Stimulated activated CD8-positive, alpha-beta memory T cell treated with anti-CD3 and anti-CD28 coated beads, Interleukin-12 subunit alpha, Interleukin-12 subunit beta, amount 100 ng/mL, for 4 hours (primary cell): ENCODE results near the gene PPARA.

Experiments used
- DNase-seq: peaks from one replicate; pipeline ENCODE4 v3.0.0-alpha.2; 2020; ENCODE audit warnings: low read depth

PPARA gene

DNA sequence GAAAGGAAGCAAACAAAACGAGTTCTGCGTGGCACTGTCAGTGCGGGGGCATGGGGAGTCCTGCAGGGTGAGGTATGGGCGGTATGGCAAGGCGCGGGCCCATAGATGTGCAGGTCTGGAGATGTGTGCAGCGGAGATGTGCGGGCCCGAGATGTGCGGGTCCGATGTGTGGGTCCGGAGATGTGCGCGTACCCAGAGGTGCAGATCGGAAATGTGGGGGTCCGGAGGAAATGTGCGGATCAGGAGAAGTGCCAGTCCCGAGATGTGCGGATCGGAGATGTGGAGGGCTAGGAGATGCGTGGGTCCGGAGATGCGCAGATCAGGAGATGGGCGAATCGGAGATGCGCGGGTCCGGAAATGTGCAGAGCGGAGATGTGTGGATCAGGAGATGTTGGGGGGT, 63.8 kb downstream of the PPARA start:
- no peak for DNase-seq

DNA sequence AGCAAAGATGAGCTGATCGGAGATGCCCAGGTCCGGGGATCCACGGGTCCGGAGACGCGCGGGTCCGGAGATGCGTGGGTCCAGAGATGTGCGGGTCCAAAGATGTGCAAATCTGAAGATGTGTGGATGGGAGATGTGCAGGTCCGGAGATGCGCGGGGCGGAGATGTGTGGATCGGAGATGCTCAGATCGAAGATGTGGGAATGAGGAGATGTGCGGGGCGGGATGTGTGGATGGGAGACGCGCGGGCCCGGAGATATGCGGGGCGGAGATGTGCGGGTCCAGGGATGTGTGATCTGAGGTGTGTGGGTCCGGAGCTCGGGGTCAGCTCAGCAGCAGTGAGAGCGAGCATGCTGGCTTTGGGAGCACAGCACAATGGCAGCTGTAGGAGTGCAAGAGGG, 64.3 kb downstream of the PPARA start:
- no peak for DNase-seq

DNA sequence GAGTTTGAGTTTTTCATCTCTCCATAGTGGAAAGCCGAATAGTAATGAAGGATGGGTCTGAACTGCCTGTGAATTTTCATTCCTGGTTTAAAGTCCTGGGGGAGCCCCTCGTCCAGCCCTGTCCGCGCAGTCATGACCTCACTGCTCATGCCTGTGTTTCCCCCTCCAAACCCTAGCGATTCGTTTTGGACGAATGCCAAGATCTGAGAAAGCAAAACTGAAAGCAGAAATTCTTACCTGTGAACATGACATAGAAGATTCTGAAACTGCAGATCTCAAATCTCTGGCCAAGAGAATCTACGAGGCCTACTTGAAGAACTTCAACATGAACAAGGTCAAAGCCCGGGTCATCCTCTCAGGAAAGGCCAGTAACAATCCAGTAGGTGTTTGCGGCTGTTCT, 69.3 kb downstream of the PPARA start:
- no peak for DNase-seq

DNA sequence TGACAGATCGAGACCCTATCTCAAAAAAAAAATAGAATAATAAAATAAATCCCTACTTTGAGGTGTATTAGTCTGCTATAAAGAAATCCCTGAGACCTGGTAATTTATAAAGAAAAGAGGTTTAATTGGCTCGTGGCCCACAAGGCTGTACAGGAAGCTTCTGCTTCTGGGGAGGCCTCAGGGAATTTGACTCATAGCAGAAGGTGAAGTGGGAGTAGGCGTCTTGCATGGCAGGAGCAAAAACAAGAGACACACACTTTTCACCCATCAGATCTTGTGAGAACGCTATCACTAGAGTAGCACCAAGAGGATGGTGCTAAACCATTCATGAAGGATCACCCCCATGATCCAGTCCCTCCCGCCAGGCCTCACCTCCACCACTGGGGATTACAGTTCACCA, 70.6 kb downstream of the PPARA start:
- no peak for DNase-seq

DNA sequence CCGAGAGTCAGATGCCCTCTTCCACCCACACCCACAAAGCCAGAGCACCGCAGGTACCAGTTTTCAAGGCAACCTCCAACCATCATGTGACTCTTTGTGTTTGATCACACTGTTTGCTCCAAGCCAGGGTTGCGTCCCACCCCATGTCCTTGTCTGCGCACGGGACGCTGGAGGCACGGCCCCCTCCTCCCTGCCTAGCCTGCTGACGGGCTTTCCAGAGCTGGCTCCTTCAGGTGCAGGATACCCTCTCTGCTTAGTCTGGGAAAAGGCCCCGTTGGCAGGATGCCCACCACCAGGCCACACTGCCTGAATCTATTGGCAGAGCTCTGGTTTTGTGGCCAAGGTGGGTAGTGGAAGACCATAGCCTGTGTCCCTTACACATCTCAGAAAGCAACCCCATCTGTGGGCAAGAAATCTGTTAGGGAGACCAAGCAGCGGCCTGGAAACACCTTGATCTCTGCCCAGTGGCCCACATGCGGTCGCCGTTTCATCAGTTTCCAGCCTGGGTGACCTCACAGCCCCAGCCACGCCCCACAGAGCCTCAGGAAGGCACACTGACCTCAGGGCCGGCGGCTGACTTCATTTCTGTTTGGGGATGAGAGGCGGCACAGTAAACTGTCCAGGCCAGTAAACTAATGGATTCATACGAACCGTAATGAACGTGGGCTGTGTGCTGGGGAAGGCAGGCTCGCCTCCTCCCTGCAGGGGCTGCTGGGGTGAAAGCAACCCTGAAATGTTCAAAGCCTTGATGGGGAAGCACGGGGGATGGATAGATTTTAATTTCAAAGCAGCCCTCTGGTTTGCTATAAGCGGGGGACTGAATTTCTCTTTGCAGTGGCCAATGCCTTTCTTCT, 73.9 kb downstream of the PPARA start:
- DNase-seq = no peak

DNA sequence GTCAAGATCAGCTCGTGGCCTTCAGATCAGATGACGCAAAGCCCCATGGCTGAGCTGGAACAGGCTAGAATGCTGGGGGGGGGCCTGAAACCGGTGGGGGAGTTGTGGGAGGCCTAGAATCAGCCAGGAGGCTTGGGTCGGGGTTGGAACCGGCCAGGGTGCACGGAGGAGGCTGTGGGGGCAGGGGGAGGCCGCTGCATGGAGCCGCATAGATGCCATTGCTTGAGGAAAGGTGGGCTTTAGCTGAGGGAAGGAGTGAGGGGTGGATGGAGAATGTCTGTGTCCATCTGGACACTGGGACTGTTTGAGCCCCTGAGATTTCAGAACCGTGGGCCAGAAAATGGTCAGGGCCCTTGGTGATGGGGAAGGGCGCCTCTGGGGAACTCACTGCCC, 74.6 kb downstream of the PPARA start:
- no peak for DNase-seq

DNA sequence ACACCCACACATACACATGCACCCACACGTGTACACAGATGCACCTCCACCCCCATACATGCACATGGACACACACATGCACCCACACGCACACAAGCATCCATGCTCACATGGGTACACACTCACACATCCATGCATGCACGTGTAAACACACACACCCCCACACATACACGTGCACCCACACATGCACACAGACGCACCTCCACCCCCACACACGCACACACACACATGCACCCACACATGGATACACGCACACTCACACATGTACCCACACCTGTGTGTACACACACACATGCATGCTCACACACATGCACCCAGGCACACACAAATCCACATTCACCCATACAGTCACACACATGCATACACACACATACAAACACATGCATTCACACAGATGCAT, 75.3 kb downstream of the PPARA start:
- DNase-seq = no peak

DNA sequence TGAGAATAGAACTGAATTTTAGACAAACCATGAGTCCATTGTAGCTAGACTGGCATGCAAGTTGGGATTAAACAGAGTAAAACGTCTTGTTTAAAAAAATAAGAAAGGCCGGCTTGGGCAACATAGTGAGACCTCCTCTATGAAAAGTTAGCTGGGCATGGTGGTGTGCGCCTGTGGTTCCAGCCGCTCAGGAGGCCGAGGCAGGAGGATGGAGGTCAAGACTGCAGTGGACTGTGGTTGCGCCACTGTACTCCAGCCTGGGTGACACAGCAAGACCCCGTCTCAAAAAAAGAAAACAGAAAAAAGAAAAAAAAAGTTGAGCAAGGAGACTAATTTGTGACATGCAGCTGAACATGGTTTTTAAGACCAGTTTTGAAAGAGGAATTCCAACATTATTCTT, 76.3 kb downstream of the PPARA start:
- no peak for DNase-seq

DNA sequence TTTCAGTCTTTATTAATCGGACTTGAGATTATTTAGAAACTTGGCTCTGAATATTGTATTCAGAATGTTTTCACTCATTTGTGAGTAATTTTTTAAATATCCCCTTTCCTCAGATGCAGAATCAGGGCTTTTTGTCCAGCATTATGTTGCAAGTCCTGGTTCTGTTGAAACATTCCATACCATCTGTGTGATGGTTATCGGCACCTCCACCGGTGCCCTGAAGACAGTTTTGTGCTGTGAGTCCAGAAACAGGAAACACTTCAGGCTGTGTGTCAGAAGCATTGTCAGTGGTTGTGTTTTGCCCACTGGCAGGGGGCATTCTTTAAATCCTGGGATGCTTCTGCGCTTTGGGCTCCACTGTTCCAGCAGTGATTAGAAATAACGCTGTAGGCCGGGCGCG, 79.4 kb downstream of the PPARA start:
- no peak for DNase-seq

DNA sequence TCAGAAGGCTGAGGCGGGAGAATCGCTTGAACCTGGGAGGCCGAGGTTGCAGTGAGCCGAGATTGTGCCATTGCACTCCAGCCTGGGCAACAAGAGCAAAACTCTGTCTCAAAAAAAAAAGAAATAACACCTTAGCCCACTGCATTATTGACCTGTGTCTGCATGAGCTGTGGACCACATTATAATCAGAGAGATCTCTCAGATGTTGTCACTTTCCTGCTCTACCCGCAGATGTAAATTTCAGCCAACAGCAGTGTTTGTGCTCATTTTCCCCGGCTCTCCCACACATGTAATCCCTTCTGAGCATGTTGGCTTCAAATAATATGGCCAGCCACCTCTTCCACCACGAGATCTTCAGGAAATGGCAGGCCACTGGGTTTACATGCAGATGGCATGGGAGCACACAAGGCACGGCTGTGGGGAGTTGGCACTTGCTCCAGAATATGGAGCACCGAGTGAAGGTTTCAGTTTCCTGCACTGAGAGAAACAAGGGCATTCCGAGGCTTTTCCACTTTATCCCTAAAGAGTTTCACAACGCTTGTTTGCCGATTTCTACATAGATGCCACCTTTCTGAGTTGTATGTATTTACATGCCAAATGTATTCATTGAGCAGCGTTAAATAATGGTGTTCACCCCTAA, 80.1 kb downstream of the PPARA start:
- no peak for DNase-seq

DNA sequence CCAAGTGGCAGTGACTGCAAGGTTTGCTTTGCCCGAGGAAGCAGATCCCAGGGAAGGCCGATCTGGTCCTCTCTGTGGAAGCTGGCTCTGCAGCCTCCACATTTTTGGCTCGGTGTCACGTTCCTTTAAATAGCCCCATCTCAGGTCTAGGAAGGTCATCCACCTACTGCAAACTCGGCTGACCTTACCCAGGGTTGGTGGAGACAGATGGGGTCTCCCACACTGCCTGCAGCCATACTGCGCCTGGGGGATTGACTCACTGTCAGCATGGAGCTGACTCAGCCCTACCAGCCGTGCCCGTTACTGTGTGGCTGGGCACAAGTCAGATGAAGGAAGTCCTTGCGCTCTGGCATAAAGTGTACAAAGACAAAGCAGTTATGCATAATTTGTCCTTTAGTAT, 82.9 kb downstream of the PPARA start:
- DNase-seq = no peak

DNA sequence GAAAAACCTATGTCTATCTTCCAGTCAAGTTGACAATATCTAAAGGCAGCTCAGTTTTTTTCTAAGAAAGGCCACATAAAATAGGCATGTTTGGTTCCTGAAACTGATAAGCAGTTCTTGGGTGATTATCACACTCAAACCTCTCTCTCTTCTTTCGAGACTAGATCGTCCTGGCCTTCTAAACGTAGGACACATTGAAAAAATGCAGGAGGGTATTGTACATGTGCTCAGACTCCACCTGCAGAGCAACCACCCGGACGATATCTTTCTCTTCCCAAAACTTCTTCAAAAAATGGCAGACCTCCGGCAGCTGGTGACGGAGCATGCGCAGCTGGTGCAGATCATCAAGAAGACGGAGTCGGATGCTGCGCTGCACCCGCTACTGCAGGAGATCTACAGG, 84.6 kb downstream of the PPARA start:
- no peak for DNase-seq

DNA sequence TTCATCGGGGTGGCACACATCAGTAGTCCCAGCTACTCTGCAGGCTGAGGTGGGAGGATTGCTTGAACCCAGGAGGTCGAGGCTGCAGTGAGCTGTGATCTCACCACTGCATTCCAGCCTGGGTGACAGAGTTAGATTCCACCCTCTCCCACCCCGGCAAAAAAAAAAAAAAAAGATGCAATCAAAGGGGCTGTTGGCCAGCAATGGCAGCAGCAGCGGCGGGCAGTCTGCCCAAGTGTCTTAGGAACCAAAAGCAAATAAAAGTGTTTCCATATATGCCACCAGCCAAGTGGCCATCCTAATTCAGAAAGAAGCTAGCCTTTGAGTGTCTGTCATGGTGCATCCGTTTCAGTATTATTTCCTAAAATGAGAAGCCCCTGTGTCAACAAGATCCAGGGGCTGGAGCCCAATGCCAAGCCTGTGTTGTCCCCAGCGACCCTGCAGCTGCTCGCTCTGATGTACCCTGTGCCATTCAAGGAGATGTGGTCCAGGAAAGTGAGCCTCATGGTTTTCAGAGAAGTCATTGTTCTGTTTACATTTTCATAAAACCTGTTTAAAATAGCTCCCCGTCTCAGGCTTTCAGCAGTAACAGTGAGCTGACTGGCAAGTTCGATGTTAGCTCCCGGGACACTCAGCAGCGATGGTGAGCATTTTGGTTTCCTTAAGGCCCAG, 87.3 kb downstream of the PPARA start:
- no peak for DNase-seq

DNA sequence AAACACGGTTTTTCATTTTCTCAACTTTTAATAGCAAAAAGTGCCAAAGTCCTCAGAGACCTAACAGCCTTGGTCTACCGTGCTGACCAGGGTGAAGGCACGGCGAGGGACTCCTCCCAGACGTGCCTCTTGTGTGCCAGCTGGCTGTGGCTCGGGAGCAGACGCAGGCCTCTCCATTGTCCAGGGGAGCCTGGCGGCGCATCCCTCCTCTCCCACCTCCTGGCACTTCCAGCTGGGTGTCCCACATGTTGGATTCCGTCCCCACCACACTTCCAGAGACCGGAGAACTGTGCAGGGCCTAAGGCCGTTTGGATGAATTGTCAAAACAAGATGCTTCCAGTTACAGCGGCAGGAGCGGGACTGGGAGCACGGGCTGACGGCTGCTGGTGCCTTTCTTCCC, 88.2 kb downstream of the PPARA start:
- DNase-seq = no peak

DNA sequence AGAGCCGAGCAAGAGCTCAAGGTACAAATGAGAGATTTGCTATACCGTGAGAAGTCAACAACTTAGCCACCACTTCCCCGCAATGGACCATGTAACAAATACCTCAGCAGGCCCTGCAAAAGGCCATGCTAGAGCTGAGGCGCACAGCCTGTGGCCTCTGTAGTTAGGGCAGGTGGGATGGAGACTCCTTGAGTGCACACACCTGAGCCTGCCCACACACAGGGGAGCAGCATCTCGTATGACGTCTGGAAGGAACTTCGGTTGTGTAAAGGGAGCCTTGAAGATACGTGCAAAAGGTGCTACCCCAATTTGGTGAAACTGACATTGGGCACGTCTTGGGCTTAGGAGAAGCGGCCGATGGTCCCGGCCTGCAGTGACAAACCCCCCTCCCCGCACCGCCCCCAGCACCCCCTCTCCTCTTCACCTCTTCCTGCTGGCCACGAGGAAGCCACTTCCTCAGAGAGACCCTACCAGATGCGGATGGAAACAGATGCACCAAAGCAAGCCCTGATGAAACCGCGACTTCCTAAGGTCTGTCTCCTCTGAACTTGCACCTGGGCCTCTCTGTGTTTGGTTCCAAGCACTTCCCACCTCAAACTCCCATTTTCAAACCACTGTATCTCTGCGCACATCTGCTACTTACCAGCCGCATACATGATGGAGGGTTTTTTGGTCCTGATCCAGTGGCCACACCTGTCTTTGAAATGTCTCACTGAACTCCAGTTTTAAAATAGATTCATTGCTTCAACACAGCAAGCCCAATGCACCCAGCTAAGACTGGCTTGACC, 89.1 kb downstream of the PPARA start:
- no peak for DNase-seq

DNA sequence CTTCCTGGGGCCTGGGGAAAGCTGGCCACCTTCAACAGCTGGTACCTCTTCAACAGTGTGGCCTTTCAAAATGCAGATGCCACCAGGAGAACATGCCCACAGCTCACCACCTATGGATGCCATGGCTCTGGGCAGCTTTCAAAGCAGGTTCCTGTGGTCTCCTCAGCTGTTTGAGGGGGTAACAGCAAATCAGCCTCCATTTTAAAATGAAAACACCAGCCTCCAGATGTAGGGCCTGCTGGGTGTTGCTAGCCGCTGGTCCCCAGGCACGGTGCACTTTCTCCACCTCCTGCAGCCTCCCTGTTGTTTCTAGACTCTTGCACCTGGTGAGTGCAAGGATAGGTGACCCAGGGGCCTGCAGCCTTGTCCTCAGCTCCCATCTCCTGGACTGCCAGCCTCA, 89.7 kb downstream of the PPARA start:
- DNase-seq = no peak

DNA sequence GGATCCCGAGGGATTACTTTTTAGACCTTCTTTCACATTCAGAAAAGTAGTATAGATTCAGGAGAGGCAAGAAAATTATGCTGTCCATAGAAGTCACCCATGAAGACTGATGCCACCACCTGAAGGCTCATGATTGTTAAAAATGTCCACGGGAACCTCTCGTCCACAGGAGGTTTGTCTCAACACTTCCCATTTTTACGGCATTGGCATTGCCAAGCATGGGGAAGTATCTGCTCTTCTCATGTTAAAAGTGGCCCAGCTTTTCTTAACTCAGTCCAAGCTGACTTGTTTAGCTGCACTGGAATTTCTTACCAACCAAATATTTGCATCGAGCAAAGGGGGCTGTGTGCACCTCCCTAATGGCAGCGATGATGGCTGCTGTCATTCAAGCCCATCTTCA, 90.2 kb downstream of the PPARA start:
- DNase-seq = no peak

DNA sequence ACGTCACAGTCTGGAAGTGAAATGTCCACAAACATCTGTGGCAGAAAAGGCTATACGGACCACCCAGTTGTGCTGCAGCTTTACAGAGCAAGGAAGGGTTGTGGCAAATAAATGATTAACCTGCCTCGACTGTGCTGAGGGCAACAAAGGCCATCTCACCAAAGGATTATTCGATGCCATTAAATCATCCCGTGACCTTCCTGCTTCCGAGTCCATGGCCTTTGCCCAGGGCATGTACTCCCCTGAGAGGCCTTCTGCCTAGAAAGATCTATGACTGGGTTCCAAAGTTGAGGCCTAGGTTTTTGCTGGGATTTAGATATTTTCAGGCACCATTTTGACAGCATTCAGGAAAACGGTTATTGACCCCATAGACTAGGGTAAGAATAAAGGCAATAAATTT, 90.6 kb downstream of the PPARA start:
- DNase-seq = no peak

DNA sequence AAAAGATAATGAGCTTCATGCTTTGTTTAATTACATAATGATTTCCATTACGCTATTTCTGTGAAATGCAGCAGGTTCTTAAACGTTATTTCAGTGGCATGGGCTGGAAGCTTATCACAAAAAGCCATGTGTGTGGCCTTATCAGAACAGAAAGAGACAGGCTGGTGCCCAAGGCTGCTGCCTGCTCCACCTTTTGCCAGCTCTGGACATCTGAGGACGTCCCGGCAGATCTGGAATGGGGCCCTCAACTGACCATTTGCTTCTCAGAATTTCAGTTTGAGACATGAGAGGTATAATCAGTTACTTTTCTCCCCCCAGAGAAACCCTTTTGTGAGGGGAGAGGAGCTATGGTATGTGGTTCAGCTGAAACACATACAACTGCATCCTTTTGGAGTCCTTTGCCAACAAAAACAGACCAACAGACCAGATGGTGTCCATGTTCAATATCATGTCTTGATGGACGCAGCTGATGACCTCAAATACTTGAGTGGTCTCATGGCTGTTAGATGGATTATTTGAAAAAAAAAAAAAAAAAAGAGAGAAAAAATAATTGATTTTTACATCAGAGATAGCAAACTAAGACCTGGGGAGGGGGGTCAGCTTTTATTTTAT, 91.2 kb downstream of the PPARA start:
- DNase-seq = no peak

DNA sequence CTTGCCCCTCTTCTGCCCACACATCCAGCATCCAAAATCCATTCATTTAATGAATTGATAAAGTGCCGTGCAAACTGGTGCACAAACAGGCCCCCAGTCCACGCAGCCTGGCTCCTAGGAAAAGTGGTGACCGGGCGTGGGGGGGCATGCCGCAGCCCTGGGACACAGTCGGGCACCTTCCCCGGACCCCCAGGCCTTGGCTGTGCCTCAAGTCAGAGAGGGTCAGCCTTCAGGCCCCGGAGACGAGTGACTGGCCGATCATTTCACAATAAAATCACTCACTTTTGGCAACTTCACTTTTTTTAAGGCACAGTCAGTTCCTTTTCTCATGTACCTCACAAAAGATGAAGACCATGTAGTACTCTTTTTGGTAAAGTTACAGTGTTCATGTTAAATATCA, 91.8 kb downstream of the PPARA start:
- no peak for DNase-seq

DNA sequence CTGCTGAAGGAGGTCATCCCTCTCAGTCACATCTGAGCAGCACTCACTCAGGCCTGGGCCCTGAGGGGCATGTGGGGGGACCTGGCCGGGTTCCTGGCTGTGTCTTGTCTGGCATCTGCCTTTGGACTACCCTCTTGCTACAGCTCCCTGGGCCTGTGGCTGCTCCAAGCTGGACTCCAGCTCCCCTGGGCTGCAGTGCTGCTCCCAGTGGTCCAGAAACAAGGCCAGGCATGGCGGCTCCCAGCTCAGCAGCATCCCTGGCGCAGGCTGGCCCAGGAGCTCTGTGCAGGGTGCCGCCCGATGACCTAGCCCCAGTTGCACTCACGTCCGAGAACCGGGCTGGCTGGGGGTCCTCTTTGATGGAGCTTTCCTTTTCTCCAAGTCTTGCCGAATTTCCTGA, 94.4 kb downstream of the PPARA start:
- DNase-seq = no peak

DNA sequence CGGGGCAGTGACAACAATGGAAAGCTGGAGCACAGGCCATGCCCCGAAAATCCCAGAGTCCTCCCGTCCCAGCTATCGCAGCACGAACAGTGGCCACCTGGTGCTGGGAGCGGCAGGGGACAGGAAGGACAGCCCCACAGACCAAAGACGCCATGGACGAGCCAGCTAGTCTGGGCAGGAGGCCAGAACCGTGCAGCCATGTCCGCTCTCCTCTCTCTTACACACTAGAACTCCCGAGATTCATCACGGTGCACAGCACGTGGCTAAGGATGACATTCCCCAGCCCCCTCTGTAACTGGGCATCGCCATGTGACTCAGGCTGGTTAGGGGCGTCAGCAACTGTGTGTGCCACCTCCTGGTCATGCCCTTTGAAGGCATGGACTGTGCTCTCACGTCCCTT, 95.2 kb downstream of the PPARA start:
- no peak for DNase-seq
